ENCODE data around the gene KCNK13. TPM values are rescaled to one million over a fixed set of nuclear protein-coding genes. Genes with fewer than 3 reads are reported as not detected.

KCNK13 gene
- total RNA-seq, 1 donor from 2014 or later, result 0.10 TPM

DNA sequence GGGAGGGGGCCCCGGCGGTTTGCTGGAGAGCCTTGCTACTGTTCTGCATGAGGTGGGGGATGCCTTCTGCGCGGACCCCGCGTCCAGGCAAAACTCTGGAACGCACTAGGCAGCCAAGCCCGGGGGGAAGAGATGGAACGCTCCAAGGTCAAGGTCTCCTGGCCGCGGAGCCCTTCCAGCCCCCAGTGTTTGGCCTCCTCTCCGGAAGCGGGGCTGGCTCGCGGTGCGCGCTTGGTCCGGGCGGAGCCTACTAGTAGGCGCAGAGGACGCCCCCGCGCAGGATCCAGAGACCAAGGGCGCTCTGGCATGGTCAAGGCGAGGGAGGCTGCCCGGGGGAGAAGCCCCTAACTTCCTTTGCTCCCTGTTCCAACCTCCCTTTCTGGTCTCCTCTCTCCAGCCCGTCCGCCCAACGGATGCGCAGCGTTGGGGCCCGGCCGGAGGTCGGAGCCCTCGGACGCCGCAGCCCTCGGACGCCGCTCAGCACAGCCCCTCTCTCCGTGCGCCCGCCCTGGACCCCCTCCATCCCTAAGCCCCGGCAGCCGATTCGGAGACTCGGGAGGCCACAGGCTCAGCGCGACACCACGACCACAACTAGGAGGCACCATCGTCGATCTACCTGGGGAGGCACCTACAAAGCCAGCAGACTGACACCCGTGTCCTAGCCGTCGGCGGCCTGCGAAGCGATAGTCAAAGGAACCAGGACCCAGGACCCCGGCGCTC lies 669 bp upstream of the KCNK13 start:
- Mint-ChIP-seq H3K4me3 (ENCODE audit: unreplicated experiment) (no peak overlapping the region), H3K36me3 (ENCODE audit: low read depth, unreplicated experiment) (peaks cover 12% of the 10 kb centered on the region), H3K27ac (ENCODE audit: unreplicated experiment) (no peak overlapping the region), H3K9me3 (ENCODE audit: unreplicated experiment) (no peaks in the 10 kb centered on the region), H3K27me3 (ENCODE audit: unreplicated experiment) (peaks cover 23% of the 10 kb centered on the region), H3K4me1 (ENCODE audit: unreplicated experiment) (peaks cover 9% of the 10 kb centered on the region)
- peak; percentile 7 for DNase-seq (ENCODE audit: low spot score)
- TF ChIP-seq, protein P1, sequence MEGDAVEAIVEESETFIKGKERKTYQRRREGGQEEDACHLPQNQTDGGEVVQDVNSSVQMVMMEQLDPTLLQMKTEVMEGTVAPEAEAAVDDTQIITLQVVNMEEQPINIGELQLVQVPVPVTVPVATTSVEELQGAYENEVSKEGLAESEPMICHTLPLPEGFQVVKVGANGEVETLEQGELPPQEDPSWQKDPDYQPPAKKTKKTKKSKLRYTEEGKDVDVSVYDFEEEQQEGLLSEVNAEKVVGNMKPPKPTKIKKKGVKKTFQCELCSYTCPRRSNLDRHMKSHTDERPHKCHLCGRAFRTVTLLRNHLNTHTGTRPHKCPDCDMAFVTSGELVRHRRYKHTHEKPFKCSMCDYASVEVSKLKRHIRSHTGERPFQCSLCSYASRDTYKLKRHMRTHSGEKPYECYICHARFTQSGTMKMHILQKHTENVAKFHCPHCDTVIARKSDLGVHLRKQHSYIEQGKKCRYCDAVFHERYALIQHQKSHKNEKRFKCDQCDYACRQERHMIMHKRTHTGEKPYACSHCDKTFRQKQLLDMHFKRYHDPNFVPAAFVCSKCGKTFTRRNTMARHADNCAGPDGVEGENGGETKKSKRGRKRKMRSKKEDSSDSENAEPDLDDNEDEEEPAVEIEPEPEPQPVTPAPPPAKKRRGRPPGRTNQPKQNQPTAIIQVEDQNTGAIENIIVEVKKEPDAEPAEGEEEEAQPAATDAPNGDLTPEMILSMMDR (IDR thresholded peaks at IDR 0.05; ENCODE audit: unreplicated experiment), result no peak

- Mint-ChIP-seq H3K9me3 (ENCODE audit: unreplicated experiment) (no peaks in the 10 kb centered on the region), H3K27me3 (ENCODE audit: unreplicated experiment) (peaks cover 23% of the 10 kb centered on the region), H3K4me1 (ENCODE audit: unreplicated experiment) (peaks cover 9% of the 10 kb centered on the region), H3K27ac (ENCODE audit: unreplicated experiment) (no peak overlapping the region), H3K36me3 (ENCODE audit: low read depth, unreplicated experiment) (peaks cover 12% of the 10 kb centered on the region), H3K4me3 (ENCODE audit: unreplicated experiment) (peak overlapping the region; percentile 37)
- peak; percentile 7 for DNase-seq (ENCODE audit: low spot score)
- TF ChIP-seq, protein P1 (IDR thresholded peaks at IDR 0.05; ENCODE audit: unreplicated experiment), result no peak
Observed at GRCh38 chr14:90062127-90062794, 467 bp downstream of the KCNK13 start.

- H3K4me1 Mint-ChIP-seq (ENCODE audit: unreplicated experiment), result peaks cover 9% of the 10 kb centered on the region
- peak overlapping the region; percentile 37 for H3K4me3 Mint-ChIP-seq (ENCODE audit: unreplicated experiment)
- TF ChIP-seq, protein P1 (IDR thresholded peaks at IDR 0.05; ENCODE audit: unreplicated experiment), result no peak
- DNase-seq (ENCODE audit: low spot score), result no peak
- H3K27ac Mint-ChIP-seq (ENCODE audit: unreplicated experiment), result no peak overlapping the region
- H3K36me3 Mint-ChIP-seq (ENCODE audit: low read depth, unreplicated experiment), result peaks cover 12% of the 10 kb centered on the region
- H3K27me3 Mint-ChIP-seq (ENCODE audit: unreplicated experiment), result peaks cover 23% of the 10 kb centered on the region
- no peaks in the 10 kb centered on the region for H3K9me3 Mint-ChIP-seq (ENCODE audit: unreplicated experiment)
Observed at GRCh38 chr14:90062822-90063539, 1.2 kb downstream of the KCNK13 start.

DNA sequence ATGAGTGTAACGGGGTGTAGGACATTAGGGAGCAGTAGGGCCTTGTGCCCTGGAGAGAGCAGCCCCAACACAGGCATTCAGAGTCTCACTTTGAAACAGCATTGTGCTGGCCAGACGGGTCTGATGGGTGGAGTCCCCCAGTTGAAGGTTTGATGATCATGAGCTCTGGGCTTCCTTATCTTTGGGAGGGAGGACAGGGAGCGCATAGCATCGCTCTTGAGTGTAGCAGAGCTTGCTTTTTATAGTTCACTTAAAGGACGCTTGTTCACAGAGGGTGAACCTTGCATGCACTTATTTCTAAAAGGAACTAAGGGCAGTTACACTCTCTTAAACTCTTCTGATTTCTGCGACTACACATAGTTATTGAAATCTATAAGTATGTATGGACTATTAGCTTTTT lies 10.6 kb downstream of the KCNK13 start:
- Mint-ChIP-seq H3K9me3 (ENCODE audit: unreplicated experiment) (no peaks in the 10 kb centered on the region), H3K4me3 (ENCODE audit: unreplicated experiment) (no peak overlapping the region), H3K27ac (ENCODE audit: unreplicated experiment) (no peak overlapping the region), H3K27me3 (ENCODE audit: unreplicated experiment) (peaks cover 2% of the 10 kb centered on the region), H3K4me1 (ENCODE audit: unreplicated experiment) (no peaks in the 10 kb centered on the region), H3K36me3 (ENCODE audit: low read depth, unreplicated experiment) (no peaks in the 10 kb centered on the region)
- TF ChIP-seq, protein P1 (IDR thresholded peaks at IDR 0.05; ENCODE audit: unreplicated experiment), result no peak
- no peak for DNase-seq (ENCODE audit: low spot score)
